HG02763 (cell line): Measurements from ENCODE around the gene PBOV1.
"Not testable (repeated sequence)": the region's sequence is repeated elsewhere in the genome, so short reads cannot be mapped to it uniquely, and the experiment has no call there.

Experiments
- ATAC-seq: cut with Tn5 transposase; IDR thresholded peaks from one replicate; pipeline ENCODE4 v1.9.1; 2021; ENCODE audit warnings: mild to moderate bottlenecking, moderate library complexity; ENCODE audit not compliant: unreplicated experiment

The PBOV1 gene

DNA sequence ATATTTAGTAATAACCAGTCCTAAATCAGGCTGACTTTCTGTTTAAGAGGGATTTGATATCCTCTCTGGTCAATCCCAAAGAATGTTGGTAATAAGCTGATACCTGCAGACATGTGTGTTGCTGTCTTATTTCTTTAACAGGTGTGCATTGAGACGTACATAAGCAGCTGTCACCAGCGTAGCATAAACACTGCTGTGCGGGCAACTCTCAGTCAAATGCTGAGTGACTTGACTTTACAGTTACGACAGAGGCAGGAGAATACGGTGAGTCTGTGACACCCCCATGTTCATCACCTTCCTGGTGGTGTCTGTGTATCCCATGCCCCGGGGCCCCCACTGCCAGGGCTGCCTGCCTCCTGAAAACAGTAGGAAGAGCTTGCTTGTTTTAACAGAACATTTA lies 20.1 kb upstream of the PBOV1 start:
- ATAC-seq: no peak

DNA sequence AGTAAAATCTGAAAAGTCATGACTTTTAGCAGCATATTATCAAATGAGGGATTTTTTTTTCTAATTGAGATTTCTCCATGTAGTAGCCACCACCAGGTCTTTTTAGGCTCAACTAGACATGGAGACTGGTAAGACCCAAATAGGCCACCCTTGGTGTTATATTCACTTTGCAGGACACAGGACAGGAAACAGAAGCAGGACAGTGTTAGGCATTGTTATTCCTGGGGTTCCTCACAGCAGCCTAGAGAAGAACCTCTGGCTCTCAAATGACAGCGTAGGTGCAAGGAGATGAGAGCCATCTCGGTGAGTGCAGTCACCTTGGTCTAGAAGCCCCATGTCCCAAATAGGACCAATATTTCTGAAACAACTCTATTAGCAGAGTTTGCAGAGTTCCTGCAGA lies 19.2 kb upstream of the PBOV1 start:
- no peak for ATAC-seq

DNA sequence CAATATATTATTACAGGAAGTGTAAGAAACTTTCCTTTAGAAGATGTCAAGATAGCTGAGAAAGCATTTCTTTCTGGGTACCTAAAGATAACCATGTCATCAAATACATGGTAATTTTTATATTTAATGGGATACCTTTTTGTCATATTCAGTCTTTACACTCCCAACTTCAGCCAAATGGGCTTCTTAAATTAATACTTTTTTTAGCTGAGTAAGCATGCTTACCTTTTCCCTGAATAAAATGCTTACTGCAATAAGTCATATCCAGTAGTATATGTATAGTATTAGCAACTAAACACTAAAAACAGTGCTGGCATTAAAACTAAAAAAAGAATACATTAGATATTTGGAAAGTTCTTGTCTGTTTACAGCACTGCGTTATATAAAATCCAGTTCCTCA lies 17.4 kb upstream of the PBOV1 start:
- no peak for ATAC-seq

DNA sequence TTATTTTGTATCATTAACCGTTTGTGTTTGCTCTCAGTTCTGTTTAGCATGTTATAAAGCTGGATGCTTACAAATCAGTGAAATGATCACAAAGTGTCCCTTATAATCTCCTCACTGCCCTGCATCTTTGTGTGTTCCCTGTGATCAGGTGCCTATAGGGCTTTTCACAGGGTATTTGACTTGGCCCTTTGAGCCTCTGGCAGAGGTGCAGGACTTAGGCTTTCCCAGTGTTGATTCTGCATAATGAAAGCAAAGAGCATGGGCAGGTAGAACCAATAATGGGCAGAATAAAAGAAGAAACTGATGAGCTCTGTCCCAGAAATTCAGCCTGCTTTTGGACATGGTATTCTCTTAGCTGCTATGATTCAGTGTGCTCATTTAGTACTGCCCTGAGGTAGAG lies 16.9 kb upstream of the PBOV1 start:
- no peak for ATAC-seq

DNA sequence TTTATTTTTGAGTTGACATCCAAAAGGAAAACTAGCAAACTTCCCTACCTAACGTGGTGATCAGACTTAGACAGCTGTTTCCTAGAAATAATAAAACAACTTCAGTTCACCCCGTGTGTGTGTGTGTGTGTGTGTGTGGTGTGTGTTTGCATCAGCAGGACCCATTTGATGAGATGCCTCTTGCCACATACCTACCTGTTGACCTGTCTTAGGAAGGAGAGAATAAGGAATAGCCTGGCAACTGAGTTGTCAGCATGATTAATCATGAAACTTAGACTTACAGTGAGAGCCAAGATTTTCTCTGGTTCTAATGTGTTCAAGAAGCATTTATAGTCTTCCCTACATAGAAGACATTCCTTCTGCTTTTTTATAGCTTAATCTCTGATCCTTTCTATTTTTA lies 16.1 kb upstream of the PBOV1 start:
- ATAC-seq: no peak

DNA sequence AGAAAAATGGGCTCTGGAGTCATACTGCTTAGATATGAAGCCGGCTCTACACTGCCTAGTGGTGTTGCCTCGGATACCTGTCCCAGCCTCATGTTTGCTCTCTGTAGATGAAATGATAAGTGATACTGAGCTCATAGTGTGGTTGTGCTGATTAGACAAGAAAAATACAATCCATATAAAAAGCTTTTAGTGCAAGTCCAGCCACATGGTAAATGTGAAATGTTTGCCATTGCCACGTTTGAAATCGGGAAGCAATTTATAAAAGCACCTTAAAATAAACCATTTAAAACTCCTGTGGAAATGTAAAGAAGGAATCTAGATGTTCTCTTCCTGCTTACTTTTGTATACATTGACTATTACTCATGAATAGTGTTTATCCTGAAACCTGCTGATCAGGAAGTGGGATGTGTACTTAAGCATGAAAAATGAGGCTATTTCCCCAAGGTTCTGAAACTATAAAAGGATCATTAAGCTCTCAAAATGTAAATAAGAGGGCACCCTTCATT lies 13.1 kb upstream of the PBOV1 start:
- ATAC-seq: no peak

DNA sequence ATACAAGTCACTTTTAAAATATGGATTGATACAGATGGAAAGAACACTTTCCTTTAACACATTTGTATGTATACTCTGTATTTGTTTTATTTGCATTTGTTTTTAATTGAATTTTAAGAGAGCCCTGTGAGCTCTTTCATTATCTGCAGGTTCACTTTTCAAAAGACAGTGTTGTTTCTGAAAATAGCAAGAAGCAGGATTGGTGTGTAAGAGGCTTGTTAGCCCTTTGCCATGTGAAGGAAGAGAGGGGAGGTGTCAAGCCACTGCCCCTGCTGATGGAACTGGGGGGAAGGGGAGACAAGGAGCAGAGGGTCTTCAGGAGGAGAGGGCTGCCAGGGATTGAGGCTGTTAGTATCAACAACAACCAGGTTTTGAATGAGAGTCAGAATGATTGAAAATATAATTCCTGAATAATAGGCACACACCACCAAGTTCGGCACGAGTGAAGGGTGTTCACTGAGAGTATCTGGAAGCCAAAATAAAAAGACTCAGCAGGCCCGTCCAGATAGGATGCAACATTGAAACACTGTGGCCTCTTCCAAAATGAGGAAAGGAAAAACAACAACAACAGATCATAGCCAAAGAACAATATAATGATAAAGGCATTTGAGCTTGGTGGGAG lies 12.6 kb upstream of the PBOV1 start:
- ATAC-seq: no peak

DNA sequence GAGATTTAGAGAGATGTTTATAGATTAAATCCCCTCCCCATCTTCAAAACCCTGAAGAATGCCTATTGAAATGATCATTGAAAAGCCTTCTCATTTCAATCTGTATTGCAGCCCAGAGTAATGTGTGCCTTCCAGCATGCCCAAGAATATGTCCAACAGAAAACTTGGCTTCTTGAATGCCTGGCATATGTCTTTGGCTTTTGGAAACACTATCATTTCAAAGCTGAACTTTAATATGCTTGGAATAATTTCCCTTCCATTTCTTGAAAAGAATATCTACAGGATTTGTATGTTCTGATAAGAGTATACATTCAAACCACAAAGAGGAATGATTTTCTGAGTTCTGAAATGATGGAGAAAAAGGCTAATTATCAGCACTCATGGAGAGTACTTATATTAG lies 11.9 kb upstream of the PBOV1 start:
- ATAC-seq: no peak

DNA sequence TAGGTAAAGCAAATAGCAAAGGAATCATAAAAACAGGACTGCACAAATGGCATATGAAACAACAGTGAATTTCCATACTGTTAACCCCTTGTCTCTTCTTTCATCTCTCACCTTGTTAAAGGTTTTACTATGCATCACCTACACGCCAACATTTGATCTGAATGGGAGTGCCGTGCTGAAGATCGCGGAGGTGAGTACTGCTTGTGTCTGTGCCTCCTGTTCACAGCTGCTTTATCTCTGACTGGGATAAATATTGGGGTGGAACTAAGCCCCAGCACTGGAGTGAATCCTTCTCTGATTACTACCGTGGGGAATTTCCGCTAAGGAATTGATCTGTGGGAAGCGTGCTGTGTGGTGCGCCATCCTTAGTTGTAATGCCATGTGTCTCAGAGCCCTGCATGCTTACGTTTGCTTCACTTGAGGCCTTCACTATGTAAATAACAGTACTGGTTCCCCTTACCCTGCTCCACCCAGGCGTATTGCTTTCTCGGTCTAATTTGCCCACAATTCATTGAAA lies 11.4 kb upstream of the PBOV1 start:
- no peak for ATAC-seq

DNA sequence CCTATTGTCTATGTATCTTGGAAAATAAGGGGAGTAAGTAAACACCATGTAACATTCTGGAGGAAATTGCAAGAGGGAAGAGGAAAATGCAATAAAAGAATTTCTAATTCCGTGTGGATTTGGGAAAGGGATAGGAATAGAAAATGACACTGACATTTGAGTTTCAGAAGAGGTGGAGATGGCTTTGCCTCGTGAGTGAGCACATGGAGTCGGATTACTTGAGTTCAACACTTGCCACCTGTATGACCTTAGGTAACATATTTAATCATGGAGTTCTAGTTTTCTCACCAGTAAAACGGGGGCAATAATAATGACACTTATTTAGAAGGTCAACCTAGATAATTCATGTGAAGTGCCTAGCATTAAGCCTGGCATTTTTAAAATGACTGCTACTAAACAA lies 10.8 kb upstream of the PBOV1 start:
- ATAC-seq: no peak

DNA sequence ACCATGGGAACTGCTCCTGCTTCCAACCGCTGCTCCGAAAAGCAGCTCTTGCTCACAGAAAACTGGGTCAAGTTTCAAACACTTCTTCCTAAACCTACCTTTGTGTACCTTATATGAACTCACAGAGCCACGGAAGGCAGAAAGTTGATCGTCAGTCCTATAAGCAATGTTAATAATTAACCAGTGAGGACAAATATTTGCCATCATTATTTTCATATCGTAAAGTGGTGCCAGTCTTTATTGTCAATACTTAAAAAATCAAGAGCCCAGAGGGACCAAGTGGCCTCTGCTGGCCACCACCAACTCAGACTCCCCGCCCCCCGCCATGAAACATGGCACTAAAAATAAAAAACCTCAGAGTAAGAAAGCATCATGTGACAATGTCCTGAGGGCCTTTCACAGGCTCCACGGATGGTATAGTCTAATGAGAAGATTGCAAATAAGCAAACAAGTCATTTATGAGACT lies 9.1 kb upstream of the PBOV1 start:
- no peak for ATAC-seq

DNA sequence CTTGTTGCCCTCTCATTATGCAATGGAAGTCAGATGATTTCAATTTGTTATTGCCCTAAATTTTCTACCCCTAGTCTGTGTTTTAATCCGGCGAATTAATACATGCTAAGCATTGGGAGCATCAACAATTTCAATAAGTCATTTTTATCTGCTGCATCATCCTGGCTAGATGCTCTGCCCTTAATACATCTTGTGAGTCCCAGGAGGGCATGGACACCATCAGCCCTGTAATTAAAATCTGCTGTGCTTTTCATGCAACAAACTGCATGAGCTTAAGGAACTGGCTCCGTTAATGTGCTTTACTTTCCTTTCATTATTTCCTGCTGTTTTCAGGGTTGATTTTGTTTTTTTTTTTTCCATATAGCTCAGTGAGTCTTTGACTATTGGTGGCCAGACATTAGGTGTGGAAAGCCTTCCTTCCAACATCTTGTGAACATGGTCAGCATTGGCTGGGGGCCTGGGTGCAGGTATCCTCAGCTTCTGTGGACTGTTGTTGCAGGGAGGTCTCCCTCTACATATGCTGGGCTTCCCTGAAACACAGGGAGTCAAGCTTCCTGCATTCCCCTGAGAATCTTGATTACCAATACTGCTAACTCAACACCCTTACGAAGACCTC lies 8.5 kb upstream of the PBOV1 start:
- ATAC-seq: no peak

DNA sequence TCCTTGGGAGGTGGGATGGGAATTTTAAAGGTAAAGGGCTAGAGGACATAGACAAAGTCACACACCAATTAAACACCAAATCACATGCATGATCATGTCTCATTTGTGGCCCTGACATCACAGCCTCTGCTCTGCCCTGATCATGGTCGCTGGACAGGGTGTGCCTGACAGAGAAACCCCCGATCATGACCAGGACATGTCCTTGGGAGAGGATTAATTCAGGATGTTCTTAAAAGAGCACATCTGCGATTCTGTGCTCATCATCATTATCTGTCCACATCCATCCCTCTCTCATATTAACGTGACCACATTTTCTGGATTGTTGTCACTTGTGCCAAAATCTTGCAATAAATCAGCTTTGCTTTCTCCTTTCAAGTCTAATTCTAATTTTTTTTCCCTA lies 7.7 kb upstream of the PBOV1 start:
- ATAC-seq: no peak

DNA sequence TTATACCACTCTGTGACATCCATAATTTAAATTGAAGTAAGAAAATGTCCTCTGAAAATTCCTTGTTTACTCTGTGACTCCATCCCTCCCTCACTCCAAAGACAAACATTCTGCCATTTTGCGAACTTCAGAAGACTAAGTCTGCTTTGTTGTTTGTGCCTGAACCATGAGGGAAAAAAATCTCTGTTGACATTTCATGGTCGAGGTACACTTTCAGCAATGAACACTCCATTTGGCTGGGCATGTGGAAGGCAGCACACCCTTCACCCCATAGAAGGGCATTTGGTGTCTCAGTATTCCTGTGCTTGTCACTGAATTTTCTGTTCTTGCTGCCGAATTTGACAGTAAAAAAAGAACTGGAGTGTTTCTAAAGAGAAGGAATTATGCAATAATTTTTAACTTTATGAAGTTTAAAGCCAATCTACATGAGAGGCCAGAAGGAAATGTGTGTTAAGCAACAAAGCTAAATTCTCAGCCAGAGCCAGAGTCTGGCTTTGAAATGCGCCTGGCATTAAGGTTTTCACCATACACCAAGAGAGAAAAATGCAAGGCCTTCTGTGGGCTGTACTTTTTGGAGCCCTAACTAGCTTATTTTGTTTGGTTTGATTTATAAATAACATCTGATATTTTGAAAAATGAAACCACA lies 4.7 kb upstream of the PBOV1 start:
- no peak for ATAC-seq

DNA sequence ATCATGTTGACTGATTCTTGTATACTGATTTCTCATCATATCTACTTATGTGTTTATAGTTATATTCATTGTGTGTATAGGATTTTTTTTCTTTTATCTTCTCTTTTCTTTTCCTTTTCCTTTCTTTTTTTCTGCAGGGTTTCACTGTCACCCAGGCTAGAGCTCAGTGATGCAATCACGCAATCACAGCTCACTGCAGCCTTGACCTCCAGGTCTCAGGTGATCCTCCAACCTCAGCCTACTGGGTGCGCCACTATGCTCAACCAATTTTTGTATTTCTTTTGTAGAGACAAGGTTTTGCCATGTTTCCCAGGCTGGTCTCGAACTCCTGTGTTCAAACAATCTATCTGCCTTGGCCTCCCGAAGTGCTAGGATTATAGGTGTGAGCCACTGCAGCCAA lies 1.6 kb upstream of the PBOV1 start:
- no peak for ATAC-seq

DNA sequence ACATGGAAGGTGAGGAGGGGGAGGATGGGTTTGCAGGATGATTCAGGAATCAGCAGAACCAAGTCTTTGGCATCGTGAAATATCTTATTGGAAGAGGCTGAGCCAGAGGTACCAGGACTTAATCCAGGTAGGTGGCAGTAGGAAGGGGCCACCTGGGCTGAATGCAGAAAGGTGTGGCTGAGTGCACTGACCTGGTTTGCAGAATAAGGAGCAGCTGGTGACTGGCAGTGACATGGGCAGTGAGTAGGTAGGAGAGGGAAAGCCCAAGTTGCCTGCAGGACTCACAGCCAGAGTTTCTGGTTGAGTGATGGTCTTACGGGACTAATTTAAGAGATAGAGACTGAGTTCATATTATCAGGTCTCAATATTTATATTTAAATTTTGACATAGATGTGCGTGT lies 1.1 kb upstream of the PBOV1 start:
- no peak for ATAC-seq

DNA sequence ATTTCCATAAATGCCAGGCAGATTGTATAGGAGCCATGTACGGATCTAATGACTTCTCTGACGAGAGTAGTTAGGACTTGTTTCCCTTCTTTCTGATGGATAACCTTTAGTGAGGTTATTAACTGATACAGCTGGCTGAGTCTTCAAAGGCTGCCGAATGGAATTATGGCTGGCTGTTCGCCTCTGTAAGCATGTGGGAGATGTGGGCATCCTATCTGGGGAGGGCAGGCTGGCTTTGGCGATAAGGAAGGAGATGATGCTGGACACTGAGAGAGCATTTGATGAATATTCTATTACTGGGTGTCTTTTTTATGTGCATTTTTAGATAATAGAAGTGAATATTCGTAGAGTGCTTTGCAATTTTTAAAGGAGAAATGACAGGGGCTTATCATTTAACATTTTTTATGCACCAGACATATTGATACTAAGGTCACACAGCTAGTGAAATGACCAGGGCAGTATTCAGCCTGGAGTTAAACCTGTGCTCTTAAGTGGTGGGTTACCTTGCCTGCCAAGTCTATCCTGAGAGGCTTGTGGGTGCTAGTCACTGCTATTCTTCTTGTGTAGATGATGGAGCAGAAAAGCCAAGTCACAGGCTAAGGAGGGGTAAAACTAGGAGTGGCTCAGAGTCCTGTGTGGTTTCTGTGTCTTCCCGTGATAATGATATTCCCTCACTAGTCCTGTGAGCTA lies 3.1 kb downstream of the PBOV1 start:
- ATAC-seq: no peak

DNA sequence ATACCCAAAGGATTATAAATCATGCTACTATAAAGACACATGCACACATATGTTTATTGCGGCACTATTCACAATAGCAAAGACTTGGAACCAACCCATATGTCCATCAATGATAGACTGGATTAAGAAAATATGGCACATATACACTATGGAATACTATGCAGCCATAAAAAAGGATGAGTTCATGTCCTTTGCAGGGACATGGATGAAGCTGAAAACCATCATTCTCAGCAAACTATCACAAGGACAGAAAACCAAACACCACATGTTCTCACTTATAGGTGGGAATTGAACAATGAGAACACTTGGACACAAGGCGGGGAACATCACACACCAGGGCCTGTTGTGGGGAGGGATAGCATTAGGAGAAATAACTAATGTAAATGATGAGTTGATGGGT lies 5.8 kb downstream of the PBOV1 start:
- ATAC-seq: not testable (repeated sequence)

DNA sequence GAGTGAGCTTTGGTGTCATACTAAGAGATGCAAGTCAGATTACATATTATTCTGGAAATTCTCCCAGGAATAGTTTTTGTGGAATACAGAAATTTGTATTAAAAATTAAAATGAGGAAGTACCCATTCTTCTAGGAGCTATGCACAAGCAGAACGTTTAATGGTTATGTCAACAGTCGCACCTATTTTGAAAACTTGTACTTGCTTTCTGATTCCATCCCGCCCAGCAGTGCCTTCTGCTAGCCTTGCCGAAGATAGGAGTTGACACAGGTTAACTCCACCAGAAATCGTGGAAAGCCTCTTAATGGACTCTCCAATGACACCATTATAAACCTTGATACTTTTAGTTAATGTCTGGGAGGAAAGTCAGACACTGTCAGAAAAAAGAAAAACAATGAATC lies 6.7 kb downstream of the PBOV1 start:
- no peak for ATAC-seq

DNA sequence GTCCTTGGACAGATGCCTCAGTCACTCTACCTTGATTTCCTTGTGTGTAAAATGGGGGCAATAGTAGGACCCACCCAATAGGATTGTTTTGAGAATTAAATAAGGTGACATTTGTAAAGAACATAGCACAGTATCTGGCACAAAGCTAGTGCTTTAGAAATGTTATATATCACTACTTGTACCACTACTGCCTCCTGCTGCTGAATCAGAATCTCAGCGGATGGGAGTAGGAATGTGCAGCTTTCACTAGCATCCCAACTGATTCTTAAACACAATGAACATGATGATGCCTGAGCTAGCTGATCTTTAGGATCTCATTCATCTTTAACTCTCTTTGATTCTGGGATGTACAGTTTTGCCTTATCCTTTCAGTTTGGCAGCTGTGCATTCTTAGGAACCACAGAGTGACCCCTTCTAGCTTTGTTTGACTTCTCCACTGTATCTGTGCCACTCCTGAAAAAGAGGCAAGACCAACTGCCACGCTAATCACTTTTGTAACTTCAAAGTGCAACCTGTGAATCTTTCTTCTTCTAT lies 7.2 kb downstream of the PBOV1 start:
- no peak for ATAC-seq

DNA sequence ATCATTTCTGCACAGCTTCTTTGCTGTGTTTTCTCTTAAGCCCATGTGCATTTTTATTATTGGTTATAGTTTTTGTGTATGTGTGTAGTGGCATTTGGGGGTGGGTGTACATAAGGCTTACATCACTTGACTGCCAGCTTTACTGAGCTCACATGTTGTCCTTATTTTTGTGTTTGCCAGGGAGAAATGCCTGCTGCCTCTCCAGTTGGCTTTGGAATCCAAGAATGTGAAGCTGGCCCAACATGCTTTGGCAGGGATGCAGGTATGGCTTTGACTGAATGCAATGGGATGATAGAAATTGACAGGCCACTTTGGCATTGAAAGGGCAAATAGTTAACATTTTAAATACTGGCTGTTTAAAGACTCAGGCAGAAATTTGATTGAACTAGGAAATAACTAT lies 11.4 kb downstream of the PBOV1 start:
- no peak for ATAC-seq
